Uterus (tissue), 2 donors: ENCODE results near the gene ANKRD29.

Source experiments
- POLR2A ChIP-seq, 2 donors: fragments of 450-650 bp; IDR thresholded peaks; one replicate each; pipeline ENCODE4 v1.6.1; 2016; ENCODE audit warnings: antibody characterized with exemption in 2 of 2, mild to moderate bottlenecking in 1 of 2, moderate library complexity in 1 of 2
- TF ChIP-seq, protein P1 (sequence below), 4 experiments: fragments of 200-600 bp in 2 of 4; fragments of 450-650 bp in 2 of 4; sonication (generic) in 2 of 4; IDR thresholded peaks; one replicate each; pipeline ENCODE4 v1.5.1; 2016 to 2019; ENCODE audit warnings: antibody characterized with exemption in 4 of 4, mild to moderate bottlenecking in 2 of 4, moderate library complexity in 1 of 4

DNA sequence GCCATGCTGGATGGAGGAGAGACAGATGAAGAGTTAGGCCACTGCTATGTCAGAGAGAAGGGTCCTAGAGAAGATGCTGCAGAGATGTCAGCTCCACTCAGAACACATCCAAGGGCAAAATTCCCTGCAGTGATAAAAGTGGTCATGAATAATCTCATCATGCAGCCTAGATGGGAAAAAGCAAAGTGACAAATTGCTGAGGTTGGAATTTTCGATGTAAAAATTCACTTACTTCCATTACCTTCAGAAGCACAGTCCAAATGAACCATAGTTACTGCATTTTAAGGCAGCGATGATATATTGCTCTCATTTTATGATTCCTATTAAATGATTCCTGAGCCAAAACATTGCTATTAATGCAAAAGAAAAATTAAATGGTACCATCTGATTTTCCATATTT is 16.4 kb downstream of the ANKRD29 start:
- no peak for TF ChIP-seq POLR2A (IDR thresholded peaks at IDR 0.05)
- TF ChIP-seq, protein P1, sequence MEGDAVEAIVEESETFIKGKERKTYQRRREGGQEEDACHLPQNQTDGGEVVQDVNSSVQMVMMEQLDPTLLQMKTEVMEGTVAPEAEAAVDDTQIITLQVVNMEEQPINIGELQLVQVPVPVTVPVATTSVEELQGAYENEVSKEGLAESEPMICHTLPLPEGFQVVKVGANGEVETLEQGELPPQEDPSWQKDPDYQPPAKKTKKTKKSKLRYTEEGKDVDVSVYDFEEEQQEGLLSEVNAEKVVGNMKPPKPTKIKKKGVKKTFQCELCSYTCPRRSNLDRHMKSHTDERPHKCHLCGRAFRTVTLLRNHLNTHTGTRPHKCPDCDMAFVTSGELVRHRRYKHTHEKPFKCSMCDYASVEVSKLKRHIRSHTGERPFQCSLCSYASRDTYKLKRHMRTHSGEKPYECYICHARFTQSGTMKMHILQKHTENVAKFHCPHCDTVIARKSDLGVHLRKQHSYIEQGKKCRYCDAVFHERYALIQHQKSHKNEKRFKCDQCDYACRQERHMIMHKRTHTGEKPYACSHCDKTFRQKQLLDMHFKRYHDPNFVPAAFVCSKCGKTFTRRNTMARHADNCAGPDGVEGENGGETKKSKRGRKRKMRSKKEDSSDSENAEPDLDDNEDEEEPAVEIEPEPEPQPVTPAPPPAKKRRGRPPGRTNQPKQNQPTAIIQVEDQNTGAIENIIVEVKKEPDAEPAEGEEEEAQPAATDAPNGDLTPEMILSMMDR (IDR thresholded peaks at IDR 0.05) = no peak
